Coronary artery (tissue), 2 donors: ENCODE data around the gene CD28.
"Not testable (repeated sequence)": the region's sequence is repeated elsewhere in the genome, so short reads cannot be mapped to it uniquely, and the experiment has no call there.

Source experiments
- DNase-seq: peaks from one replicate; pipeline ENCODE4 v3.0.0-alpha.2; 2017; ENCODE audit warnings: low spot score
- H3K27ac ChIP-seq, 2 donors: fragments of 200-600 bp; sonication (generic); one replicate each; pipeline ENCODE4 v1.5.1; 2016 to 2019
- H3K4me3 ChIP-seq: fragments of 200-600 bp; sonication (generic); 2 replicates; pipeline ENCODE4 v1.5.1; 2016; ENCODE audit warnings: mild to moderate bottlenecking, moderate library complexity
- TF ChIP-seq, protein P1 (sequence below): fragments of 200-600 bp; sonication (generic); IDR thresholded peaks from one replicate; pipeline ENCODE4 v1.5.1; 2019; ENCODE audit warnings: antibody characterized with exemption

CD28 gene

DNA sequence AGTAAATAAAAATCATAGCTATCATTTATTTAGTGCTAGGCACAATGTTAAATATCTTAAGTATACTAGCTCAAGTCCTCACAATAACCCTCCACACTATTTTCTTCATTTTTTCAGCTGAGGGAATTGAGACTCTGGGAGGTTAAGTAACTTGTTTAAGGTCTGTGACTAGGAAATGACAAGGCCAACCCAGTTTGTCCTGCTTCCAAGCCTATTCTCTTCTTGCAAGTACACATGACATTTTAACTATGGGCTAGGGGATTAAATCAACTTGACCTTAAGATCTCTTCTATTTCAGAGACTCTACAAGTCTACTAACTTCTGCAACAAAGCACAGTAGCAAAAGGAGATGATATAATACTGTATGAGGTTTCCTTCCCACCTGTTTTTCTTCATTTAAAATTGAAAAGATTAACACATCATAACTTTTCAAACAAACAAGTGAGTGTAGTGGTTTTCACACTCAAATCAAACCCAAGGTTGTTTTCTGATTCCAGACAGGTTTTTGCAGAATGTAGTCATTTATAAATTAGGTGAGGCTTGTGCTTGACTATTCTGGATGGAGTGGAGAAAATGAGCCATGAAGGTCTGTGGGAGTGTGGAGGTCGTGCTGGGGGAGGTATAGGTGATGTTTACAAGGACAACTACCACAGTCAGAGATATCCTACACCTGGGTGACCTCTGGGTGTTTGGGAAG lies 57.0 kb downstream of the CD28 start:
- TF ChIP-seq, protein P1, sequence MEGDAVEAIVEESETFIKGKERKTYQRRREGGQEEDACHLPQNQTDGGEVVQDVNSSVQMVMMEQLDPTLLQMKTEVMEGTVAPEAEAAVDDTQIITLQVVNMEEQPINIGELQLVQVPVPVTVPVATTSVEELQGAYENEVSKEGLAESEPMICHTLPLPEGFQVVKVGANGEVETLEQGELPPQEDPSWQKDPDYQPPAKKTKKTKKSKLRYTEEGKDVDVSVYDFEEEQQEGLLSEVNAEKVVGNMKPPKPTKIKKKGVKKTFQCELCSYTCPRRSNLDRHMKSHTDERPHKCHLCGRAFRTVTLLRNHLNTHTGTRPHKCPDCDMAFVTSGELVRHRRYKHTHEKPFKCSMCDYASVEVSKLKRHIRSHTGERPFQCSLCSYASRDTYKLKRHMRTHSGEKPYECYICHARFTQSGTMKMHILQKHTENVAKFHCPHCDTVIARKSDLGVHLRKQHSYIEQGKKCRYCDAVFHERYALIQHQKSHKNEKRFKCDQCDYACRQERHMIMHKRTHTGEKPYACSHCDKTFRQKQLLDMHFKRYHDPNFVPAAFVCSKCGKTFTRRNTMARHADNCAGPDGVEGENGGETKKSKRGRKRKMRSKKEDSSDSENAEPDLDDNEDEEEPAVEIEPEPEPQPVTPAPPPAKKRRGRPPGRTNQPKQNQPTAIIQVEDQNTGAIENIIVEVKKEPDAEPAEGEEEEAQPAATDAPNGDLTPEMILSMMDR = no peak

DNA sequence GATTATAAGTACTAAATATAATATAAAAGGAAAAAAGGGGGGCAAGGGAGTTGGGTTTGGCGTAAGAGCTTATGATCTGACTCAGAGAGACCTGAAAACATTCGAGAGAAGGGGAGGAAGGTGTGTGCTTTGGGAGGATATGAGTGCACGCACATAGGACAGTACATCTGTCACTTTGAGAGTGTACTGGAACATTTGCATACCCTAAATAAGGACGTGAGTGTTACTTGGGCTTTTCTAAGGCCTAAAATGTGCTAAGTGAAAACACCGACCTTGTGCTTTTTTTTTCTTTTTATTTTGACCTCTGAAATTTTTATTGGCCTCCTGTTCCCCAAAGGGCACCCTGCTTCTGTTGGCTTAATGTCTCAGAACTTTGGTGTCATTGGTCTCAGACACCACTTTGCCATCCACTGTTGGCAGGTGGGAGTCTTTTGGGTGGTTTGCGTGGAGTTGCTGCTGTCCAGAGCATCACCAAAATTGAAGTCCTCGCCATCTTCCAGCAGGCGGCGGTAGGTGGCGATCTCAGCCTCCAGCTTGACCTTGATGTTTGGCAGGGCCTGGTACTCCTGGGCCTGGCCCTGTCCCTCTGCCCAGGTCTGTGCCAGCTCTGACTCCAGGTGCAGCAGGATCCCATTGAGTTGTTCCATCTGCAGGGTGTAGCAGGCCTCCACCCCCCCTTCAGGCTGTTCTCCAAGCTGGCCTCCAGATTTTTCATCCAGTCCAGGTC lies 57.7 kb downstream of the CD28 start:
- TF ChIP-seq, protein P1 = no peak
- no peak for DNase-seq
- Histone ChIP-seq H3K27ac (no peak overlapping the region), H3K4me3 (no peak overlapping the region)

More for the DNA sequence above, 57.0 kb downstream of the CD28 start:
- no peak overlapping the region for H3K4me3 ChIP-seq
- H3K27ac ChIP-seq = no peak overlapping the region
- no peak for DNase-seq

DNA sequence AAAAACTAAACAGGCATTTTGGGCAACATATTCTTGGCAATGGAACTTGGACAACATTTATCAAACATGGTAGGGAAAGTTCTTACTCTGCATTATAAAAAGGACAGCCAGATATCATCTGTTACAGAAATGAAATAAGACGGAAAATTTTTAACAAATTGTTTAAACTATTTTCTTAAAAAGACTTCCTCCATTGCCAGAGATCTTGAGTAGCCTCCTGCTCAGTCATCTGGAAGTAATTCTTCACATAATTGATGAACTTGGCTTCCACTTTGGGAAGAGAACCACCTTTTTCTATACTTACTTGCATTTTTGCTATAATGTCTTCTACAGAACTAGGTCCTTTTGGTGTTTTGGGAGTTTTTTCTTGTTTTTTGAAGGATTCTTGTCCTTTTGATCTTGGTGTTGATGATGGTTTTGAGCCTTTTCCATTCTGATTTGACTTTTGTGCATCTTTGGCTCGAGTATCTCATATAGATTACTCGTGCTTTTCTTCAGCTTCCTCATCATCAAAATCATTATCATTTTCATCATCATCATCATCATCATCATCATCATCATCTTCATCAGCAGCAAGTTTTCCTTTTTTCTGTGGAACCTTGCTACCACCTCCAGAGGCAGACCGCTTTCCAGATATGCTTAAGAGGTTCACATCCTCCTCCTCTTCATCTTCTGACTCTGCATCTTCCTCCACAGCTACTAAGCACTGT lies 66.2 kb downstream of the CD28 start:
- Histone ChIP-seq H3K27ac (no peak overlapping the region), H3K4me3 (no peak overlapping the region)
- TF ChIP-seq, protein P1 = no peak
- no peak for DNase-seq

DNA sequence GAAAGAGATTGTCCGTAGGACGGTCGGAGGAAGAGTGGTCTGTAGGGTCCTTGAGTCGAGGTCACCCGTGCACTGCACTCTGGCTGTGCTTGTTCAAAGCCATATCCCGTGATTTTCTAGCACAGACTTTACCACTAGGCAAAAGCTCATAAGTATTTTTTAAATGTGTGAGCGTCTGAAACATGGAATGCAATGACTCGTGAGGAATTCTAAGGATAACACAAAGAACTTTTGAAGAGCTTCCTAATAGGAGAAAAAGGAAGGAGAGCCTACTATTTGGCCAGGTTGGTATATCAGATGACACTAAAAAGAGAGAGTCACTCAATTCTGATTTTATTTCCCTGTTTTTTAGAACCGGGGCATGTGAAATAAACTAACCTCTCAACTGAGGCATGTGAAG lies 68.3 kb downstream of the CD28 start:
- DNase-seq = no peak

DNA sequence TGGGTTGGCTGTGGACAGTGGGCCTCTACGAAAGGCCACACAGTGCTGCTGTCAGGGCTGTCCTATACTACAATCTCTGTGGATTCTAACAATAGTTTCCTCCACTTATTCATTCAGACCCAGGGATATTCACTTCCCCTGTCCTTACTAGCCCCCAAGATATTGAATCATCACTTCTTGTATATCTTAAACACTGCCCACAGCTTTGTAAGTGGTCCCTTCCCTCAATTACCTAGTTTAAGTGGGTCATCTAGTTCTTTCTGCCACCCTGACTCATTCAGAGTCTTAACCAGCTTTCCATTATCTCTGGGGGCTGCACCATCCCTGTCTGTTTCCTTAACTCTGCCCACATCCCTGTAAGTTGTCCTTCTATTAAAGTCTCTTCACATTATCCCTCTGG lies 69.2 kb downstream of the CD28 start:
- Histone ChIP-seq H3K4me3 (no peak overlapping the region), H3K27ac (no peak overlapping the region)
- DNase-seq = no peak
- TF ChIP-seq, protein P1 = no peak

More for the DNA sequence above, 68.3 kb downstream of the CD28 start:
- TF ChIP-seq, protein P1 = no peak
- Histone ChIP-seq H3K4me3 (no peak overlapping the region), H3K27ac (no peak overlapping the region)

DNA sequence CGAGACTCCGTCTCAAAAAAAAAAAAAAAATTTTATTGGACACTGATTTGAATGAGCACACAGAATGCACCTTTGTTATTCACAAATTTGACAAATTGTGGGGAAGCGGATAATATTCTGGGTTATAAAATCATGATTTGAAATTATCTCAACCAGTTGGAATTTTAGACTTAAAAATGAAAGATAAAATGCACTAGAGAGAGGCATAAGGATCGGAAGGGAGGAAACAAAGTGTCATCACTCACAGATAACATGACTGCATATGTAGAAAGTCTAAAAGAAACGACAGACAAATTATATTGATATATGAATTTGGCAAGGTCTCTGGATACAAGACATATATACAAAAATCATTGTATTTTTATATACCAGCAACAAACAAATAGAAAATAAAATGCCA lies 70.6 kb downstream of the CD28 start:
- H3K4me3 ChIP-seq = no peak overlapping the region
- TF ChIP-seq, protein P1 = no peak
- H3K27ac ChIP-seq = no peak overlapping the region
- no peak for DNase-seq

DNA sequence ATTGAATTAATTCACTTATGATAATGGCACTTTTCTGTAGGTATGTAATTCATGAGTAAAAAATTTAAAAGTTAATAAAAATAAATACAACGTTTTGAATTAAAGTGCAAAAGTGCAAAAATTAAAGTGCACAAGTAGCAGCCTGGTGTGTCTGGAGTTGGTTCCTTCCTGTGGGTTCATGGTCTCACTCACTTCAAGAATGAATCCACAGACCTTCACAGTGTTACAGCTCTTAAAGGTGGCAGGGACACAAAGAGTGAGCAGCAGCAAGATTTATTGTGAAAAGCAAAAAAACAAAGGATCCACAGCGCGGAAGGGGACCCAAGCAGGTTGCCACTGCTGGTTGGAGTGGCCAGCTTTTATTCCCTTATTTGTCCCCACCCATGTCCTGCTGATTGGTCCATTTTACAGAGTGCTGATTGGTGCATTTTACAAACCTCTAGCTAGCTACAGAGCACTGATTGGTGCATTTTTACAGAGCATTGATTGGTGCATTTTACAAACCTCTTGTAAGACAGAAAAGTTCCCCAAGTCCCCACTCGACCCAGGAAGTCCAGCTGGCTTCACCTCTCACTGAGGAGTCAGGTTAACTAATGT lies 73.1 kb downstream of the CD28 start:
- not testable (repeated sequence) for H3K27ac ChIP-seq, H3K4me3 ChIP-seq, DNase-seq
